NCI-H2029 (cell line): ENCODE measurements around the gene FHOD3.

ENCODE experiments used
- DNase-seq: peaks from one replicate; lab custom pipeline; 2025; lab: John Stamatoyannopoulos, UW

Gene FHOD3

DNA sequence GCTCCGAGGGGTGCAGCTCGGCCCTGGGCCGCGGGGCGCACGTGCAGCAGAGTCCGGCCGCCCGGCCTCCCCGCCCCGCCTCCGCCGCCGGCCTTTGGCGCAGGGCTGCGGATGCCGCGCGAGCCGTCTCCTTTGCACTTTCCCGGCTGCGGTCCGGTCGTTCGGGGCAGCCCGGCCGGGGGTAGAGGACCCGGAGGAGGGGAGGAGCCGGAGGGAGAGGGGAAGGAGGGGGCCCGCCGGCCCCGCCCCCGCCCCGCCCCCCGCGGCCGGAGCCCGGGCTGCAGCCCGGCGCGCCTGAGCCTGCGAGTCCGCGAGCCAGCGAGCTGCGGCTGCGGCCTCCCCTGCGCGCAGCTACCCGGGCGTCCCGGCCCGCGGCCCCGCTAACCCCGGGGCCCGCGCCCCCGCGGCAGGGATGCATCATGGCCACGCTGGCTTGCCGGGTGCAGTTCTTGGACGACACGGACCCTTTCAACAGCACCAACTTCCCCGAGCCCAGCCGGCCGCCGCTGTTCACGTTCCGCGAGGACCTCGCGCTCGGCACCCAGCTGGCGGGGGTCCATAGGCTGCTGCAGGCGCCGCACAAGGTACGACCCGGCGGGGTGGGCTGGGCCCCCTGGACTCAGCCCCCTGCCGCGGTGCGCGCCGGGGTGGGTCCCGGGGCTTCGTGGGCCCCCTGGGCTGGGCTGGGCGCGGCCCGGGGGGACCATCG lies at the start of gene FHOD3:
Gene FHOD3 (plus strand): TSS at position 297 of the 709 bp plus-strand sequence. CDS start 123 bp downstream, at position 420.
- DNase-seq: peak; percentile 18

- DNase-seq: no peak
Measured at GRCh38 chr18:36249392-36249791, 48.1 kb upstream of the FHOD3 start.

- DNase-seq: no peak
Measured at GRCh38 chr18:36250827-36251226, 46.7 kb upstream of the FHOD3 start.

DNA sequence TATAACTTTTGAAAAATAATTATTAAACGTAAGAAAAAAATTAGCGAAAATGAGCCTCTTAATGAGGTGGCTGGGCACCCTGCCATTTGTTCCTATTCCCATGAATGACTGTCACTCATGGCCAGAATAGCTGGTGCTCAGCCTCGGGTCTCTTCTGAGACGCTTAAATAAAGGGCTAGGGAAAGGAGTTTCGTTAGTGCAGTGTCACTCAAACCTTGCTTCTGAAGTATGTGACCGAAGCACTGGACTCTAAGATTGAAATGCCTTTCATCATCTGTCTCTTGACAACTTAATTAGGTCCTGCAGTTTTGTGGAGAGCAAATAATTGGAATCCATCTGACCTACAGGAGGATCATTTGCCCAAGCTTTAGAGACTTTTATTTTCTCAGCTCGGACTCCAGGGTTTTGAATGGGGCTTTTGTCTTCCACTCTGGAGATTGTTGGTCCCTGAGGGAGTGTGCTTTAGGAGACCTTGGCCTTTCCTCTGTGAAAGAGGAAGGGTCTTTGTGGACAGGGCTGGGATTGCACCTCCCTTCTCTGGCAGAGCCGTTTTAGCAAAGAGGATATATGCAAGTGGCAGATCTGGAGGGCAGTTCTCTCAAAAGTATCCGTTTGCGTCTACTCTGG lies 42.3 kb upstream of the FHOD3 start:
- no peak for DNase-seq

DNA sequence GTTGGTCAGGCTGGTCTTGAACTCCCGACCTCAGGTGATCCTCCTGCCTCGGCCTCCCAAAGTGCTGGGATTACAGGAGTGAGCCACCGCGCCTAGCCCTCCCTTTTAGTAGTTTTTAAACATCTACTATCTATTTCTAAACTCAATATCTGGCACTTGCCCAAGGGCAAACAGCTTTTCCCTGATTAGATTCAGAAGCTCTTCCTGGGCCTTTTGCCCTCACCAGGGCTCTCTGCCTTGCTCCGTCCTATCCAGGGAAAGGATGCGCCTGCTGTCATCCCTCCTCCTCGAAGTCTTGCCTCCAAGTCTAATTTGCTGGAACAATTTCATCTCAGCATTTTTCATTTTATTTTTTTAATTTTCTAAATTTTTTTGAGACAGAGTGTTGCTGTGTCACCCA lies 41.4 kb upstream of the FHOD3 start:
- DNase-seq: no peak

GRCh38 chr18:36262971-36263370 lies 34.5 kb upstream of the FHOD3 start:
- no peak for DNase-seq

DNA sequence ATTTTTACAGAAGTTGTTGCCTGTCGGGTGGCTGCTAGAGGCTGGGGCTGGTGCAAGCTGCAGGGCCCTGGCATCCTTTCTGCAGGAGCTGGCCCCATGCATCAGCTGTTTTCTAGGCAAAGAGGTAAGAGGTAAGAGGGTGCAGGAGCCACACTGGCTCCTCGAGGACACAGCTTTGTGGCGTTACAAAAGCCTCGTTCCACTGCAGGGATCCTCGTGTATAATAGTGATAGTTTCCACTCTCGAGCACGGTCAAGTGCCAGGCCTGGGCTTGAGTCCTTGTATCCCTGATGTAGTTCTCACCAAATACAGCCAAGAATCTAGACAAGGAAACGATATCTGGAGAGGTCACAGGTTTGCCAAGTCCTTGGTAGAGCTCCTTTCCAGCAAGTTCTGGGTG lies 33.2 kb upstream of the FHOD3 start:
- no peak for DNase-seq

DNA sequence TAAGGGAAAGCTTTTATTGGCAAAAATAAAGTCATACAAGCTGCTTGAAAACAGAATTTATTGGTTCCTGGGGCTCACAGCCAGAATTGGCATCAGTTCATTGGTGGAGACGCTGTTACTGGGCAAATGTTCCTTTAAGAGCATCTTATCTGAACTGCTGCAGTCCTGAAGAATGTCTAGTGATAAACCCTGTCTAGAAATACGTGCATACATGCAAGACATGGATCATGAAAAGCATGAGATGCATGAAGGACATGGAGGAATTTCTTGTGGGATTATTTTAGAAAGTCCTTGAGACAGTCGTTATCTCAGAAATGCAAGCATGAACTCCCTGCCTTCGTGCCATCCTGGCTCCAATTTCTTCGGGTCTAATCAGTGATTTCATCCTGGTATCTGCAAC lies 32.5 kb upstream of the FHOD3 start:
- no peak for DNase-seq

DNA sequence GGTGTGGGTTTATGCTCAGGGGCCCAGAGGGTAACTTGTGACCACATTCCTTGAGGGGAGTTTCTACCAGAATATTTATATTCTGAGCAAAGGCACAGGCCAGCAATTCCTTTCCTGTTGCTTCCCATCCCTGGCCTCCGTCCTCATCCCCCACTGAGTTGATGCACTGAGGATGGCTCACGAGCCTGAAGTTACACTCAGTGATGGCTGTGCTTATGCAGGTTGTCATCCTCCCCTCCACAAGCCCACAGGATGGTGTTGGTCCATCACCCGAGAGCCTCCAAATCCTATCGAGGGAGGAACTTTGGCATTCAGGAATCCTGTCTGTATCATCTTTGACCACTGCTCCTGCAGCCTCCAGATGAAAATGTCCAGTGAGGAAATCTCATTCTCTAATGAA lies 28.4 kb upstream of the FHOD3 start:
- DNase-seq: no peak

DNA sequence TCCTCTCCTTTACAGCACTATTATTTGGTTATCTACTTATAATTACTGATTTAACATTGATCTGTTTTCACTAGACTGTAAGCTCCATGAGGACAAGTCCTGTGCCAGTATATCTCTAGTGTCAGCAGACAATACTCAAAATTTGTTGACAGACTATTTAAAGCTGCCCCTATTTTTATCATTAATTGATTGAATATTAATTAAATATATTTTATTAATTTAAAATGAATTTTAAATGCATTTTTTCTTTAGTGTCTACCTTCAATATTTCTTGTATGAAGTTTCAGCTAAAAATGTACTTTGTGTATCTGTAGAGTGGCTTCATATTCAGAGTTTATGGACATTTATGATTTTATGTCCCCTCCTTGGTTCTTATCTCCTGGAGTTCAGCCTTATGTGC lies 26.4 kb upstream of the FHOD3 start:
- DNase-seq: no peak

DNA sequence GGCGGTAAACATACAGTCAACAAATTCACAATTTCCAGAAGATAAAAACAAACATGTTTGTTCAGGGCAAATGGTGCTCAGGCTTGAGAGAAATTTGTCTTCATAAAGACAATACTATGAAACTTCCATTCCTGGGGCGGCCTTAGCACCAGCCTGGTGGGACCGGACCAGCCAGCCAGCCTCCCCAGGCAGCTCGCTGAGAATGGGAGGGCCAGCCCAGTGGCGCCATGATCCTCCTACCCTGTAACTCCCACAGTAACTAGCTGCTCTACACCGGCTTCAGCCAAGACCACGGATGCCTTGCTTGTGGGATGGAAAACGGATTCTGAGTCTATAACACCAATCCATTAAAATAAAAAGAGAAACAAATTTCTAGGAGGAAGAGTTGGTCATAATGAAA lies 24.2 kb upstream of the FHOD3 start:
- no peak for DNase-seq

DNA sequence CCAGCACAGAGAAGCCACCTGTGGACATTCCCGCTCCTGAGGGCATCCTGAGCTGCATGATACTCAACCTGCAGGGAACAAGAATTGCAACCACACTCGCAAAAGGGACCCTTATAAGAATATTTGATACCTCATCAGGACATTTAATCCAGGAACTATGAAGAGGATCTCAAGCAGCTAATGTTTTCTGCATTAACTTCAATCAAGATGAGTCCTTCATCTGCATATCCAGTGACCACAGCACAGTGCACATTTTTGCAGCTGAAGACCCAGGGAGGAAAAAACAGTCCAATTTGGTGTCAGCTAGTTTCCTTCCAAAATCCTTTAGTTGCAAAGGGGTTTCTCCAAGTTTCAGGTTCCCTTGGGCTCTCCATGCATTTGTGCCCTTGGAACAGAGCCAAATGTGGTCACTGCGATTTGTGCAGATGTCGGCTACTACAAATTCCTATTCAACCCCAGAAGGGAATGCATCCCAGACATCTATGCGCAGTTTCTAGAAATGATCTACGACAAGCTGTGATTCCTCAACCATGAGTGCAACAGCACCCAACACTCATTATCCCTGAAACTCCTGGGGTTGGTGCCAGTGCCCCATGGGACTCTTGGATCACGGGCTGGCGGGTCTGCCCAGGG lies 23.3 kb upstream of the FHOD3 start:
- DNase-seq: no peak

DNA sequence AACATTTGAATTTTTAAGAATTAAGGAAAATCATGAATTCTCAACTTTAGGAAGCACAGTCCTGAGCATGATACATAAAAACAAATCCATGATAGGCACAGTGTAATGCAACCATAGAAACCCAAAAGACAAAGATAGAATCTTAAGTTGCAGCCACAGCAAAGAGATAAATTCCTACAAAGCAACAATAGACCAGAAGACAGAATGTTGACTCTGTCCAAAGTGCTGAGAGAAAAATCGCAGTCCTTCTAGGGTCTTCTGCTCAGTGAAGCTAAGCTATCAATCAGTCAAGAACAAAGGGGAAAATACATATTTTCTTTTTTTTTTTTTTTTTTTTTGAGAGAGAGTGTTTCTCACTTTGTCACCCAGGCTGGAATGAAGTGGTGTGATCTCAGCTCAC lies 22.0 kb upstream of the FHOD3 start:
- no peak for DNase-seq

- DNase-seq: no peak
Measured at GRCh38 chr18:36279001-36279400, 18.5 kb upstream of the FHOD3 start.

DNA sequence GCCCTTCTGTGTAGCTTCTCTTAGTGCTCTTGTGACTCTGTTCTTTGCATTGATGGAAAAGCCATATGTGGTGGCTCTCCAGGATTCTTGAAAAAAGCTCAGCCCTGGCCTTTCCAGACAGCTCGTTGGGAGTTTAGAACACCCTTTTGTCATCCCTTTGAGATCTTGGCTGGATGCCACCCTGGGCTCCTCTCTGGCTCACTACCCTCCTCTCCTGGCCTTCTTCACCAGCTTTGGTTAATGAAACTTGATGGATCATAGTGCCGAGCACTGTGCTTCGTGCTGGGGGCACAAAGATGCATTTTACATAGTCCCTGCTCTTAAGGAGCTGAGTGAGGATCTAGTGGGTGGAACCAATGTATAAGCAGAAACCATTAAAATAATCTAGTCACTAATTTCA lies 15.6 kb upstream of the FHOD3 start:
- DNase-seq: no peak

DNA sequence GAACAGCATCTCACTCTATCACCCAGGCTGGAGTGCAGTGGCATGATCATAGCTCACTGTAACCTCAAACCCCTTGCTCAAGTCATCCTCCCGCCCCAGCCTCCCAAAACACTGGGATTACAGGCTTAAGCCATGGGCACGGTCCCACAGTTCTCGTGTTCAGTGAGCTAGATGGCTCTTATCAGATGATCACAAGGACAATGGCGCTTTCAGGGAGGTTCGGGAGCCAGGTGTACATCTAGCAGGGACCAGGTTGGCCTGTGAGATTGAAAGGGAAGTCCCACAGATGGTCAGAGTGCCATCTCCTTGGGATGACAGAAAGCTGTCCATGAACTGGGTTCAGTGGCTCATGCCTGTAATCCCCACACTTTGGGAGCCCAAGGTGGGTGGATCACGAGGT lies 14.1 kb upstream of the FHOD3 start:
- DNase-seq: no peak

- no peak for DNase-seq
Measured at GRCh38 chr18:36284268-36284667, 13.2 kb upstream of the FHOD3 start.

DNA sequence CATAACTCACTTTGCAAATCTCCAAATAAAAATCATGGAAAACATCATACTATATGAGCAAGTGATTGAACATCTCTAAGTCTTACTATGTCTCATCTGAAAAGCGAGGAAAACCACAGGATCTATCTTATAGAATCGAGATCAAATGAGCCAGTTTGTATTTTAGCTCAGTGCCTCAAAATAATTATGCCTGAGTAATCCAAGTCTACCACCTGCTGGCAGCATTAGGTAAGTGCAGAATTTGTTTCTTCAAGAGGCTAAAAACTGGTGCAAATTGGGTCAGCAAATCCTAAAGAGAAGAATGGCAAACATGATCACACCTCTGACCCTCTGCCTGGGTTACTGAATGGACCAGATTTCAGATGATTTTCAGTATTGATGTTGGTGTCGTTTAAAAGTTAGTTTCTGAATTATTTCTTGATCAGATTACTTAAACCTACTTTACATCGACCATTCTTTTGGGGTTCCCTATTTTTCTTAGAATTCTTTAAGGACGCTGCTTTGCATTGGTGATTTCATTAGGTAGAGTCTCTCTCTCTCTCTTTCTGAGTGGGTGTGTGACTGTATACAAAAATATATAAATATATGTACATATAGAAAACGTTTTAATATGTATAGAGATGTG lies 12.7 kb upstream of the FHOD3 start:
- peak; percentile 38 for DNase-seq

DNA sequence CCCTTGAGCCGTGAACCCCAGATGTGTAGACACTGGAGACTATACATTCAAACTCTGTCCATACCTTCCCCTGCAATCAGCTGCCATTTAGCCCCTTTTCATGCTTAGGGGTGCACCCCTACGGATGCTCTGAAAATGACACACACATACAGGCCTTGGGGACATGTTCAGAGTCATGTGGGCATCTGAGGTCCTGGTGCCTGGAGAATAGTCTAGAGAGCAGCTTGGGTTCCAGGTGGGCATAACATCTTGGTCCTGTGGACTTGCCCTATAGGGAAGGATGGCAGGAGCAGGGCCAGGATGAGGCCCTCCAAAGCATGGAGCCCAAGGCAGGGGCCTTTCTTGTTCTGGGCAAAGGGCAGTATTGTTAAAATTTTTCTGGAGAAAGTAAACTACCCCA lies 9.9 kb upstream of the FHOD3 start:
- DNase-seq: no peak

DNA sequence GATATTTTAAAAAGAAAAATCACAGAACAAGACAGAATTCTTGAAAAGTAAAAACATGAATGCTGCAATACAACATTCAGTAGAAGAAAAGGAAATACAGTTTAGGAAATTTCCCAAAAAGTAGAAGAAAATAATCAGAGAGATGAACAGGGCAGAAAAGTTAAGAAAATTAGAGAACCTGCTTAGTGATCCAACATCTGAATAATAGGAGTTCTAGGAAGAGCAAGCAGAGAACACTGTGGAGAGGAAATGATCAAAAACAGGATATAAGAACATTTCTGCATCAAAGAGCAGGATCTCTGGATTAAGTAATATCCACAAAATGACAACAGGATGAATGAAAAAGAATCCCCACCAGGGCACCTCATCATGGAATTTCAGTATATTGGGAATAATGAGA lies 8.8 kb upstream of the FHOD3 start:
- no peak for DNase-seq

- DNase-seq: no peak
Measured at GRCh38 chr18:36294031-36294430, 3.5 kb upstream of the FHOD3 start.

- no peak for DNase-seq
Measured at GRCh38 chr18:36295214-36295613, 2.3 kb upstream of the FHOD3 start.

- no peak for DNase-seq
Measured at GRCh38 chr18:36295880-36296301, 1.6 kb upstream of the FHOD3 start.
